Measurements from ENCODE around the gene BCDIN3D.

BCDIN3D gene

DNA sequence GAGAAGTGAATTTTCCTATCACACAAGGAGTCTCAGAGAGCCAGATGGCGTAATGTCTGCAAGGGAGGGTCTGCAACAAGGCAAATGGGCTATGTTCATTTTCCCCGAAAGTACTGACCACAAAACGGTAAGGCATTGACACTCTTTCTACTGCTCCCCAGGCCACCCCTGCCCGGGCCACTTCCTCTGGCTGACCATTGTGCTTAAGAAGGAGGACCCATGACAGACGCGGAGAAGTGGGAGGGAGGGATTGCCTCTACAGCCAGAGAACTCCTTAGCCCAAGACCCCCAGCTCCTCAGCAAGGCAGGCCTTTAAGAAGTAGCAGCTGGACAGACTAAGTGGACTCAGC is 15.9 kb downstream of the BCDIN3D start:
- Histone ChIP-seq H3K27ac (ENCODE audit: low read length) (peak overlapping the region; percentile 58), H3K4me3 (ENCODE audit: low read length in 2 of 2) (peak overlapping the region; percentile 88 to 91), H3K9ac (ENCODE audit: low read length in 2 of 2) (peak overlapping the region; percentile 79 to 82), H3K4me1 (ENCODE audit: control insufficient read depth, insufficient read depth, low read length) (peaks cover 44% of the 10 kb centered on the region), H3K36me3 (ENCODE audit: control insufficient read depth in 2 of 2, insufficient read depth in 2 of 2, low read length in 2 of 2) (peaks cover 3 to 4% of the 10 kb centered on the region in 2 donors), H3K9me3 (ENCODE audit: control insufficient read depth in 2 of 2, low read length in 2 of 2) (no peaks in the 10 kb centered on the region), H3K27me3 (ENCODE audit: control insufficient read depth in 1 of 2, insufficient read depth in 2 of 2, low read length in 2 of 2) (no peaks in the 10 kb centered on the region)

DNA sequence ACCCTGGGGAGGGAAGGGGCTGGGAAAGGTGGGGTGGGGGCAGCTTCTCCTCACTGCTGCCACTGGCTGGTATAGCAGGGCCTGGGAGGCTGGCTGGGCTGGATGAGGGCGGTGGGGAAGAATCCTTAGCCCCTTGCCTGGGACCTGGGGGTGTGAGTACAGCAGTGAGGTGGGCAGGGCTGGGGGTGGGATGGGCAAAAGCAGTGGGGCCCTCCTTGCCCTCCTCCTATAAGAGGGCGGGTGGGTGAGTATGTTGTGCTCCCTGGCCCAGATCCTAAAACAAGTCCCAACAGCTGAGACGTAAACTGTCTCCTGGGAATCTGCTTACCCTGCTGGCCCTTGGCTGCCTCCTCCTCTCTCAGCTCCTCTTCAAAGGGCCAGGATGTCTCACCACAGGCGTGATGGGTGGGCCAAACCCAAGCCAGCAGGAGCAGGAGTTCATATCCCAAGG is 16.9 kb downstream of the BCDIN3D start:
- Histone ChIP-seq H3K4me1 (ENCODE audit: control insufficient read depth, insufficient read depth, low read length) (peaks cover 46% of the 10 kb centered on the region), H3K4me3 (ENCODE audit: low read length in 2 of 2) (peak overlapping the region in 1 of 2 donors; percentile 91), H3K27ac (ENCODE audit: low read length) (no peak overlapping the region), H3K9me3 (ENCODE audit: control insufficient read depth in 2 of 2, low read length in 2 of 2) (no peaks in the 10 kb centered on the region), H3K27me3 (ENCODE audit: control insufficient read depth in 1 of 2, insufficient read depth in 2 of 2, low read length in 2 of 2) (no peaks in the 10 kb centered on the region), H3K9ac (ENCODE audit: low read length in 2 of 2) (no peak overlapping the region), H3K36me3 (ENCODE audit: control insufficient read depth in 2 of 2, insufficient read depth in 2 of 2, low read length in 2 of 2) (peaks cover 3 to 4% of the 10 kb centered on the region in 2 donors)

DNA sequence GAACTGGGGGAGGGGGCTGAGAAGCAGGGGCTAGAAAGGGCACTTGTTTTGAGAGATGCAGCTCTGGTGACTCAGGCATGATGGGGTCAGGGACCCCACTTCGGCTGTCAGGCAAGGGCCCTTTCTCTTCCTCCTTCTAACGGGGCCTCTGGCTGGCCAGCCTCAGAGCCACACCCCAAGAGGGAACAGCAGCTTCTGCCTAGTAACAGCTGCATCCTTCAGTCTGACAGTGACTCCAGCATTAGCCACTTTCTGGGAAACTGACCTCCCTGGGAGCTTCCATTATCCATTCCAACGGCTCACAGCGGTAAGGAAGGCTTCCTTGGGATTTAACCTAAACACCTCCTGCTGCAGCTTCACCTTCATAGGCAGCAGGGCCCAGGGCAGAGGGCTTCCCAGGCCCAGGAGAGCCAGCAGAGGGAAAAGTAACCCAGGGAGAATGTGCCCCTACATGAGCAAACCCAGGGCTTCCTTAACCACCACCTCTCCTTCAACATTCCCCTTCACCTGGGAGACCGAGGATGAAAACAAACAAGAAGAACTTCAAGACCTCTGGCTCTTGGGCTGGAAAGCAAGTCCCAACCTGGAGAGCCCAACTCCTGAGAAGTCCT is 17.4 kb downstream of the BCDIN3D start:
- Histone ChIP-seq H3K9me3 (ENCODE audit: control insufficient read depth in 2 of 2, low read length in 2 of 2) (no peaks in the 10 kb centered on the region), H3K9ac (ENCODE audit: low read length in 2 of 2) (no peak overlapping the region), H3K36me3 (ENCODE audit: control insufficient read depth in 2 of 2, insufficient read depth in 2 of 2, low read length in 2 of 2) (peaks cover 3 to 4% of the 10 kb centered on the region in 2 donors), H3K4me3 (ENCODE audit: low read length in 2 of 2) (peak overlapping the region in 1 of 2 donors; percentile 22), H3K27me3 (ENCODE audit: control insufficient read depth in 1 of 2, insufficient read depth in 2 of 2, low read length in 2 of 2) (no peaks in the 10 kb centered on the region), H3K4me1 (ENCODE audit: control insufficient read depth, insufficient read depth, low read length) (peaks cover 49% of the 10 kb centered on the region), H3K27ac (ENCODE audit: low read length) (peak overlapping the region; percentile 18)

DNA sequence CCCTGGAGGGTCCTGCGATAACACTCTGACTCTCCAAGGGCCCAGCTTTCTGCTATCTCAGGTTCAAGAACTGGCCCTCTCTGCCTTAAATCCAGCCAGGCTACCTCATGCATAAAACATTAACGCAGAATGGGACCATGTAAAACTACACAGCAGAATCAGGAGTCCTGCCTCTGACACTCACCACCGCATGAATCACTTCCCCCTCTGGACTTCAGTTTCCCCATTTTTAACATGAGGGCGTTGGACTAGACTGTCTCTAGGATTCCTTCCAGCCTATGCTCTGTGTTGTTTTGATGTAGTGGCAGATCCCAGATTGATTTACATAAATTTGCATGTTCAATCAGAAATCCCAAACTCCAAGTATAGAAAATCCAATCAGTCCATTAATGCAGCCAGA is 18.0 kb downstream of the BCDIN3D start:
- Histone ChIP-seq H3K27ac (ENCODE audit: low read length) (peak overlapping the region; percentile 18), H3K9ac (ENCODE audit: low read length in 2 of 2) (no peak overlapping the region), H3K36me3 (ENCODE audit: control insufficient read depth in 2 of 2, insufficient read depth in 2 of 2, low read length in 2 of 2) (peaks cover 3 to 4% of the 10 kb centered on the region in 2 donors), H3K4me1 (ENCODE audit: control insufficient read depth, insufficient read depth, low read length) (peaks cover 49% of the 10 kb centered on the region), H3K9me3 (ENCODE audit: control insufficient read depth in 2 of 2, low read length in 2 of 2) (no peaks in the 10 kb centered on the region), H3K4me3 (ENCODE audit: low read length in 2 of 2) (peak overlapping the region in 1 of 2 donors; percentile 22), H3K27me3 (ENCODE audit: control insufficient read depth in 1 of 2, insufficient read depth in 2 of 2, low read length in 2 of 2) (no peaks in the 10 kb centered on the region)

DNA sequence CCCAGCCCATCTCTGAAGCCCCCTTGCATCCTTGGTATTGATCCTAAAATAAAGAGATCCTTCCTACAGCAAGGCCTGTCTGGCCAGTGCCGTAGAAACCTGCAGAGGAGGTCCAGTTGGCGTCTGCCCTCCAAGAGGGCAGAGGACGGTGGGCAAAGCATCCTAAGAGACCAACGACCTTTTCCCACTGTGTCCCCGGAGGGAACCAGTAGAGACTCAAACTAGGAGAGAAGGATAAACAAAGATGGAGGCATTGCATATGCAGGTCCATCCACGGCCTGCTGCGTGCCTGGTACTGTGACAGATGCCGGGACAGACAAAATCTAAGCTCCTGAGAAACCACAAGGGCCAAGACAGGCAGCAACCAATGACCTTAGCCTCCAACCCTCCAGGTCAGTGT is 18.5 kb downstream of the BCDIN3D start:
- Histone ChIP-seq H3K27ac (ENCODE audit: low read length) (no peak overlapping the region), H3K9ac (ENCODE audit: low read length in 2 of 2) (no peak overlapping the region), H3K27me3 (ENCODE audit: control insufficient read depth in 1 of 2, insufficient read depth in 2 of 2, low read length in 2 of 2) (no peaks in the 10 kb centered on the region), H3K4me3 (ENCODE audit: low read length in 2 of 2) (no peak overlapping the region), H3K4me1 (ENCODE audit: control insufficient read depth, insufficient read depth, low read length) (peaks cover 49% of the 10 kb centered on the region), H3K36me3 (ENCODE audit: control insufficient read depth in 2 of 2, insufficient read depth in 2 of 2, low read length in 2 of 2) (peaks cover 3 to 4% of the 10 kb centered on the region in 2 donors), H3K9me3 (ENCODE audit: control insufficient read depth in 2 of 2, low read length in 2 of 2) (no peaks in the 10 kb centered on the region)

DNA sequence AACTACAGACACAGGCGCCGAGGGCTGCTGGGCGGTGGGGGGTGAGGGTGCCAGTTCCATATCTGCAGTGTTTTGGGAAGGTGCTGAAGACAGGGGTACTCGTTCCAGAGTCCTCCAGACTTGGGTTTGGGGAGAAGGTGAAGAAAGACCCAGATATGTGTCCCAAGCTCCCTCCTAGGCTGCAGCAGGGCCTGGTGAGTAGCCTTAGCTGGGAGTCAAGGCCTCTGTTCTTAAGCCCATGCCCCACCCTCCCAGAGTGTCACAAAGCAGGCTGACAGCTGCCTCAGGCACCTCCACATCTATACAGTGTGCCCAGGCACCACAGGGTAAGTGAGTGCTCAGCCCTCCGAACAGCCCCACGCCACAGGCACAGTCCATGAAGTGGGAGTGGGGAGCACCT is 19.0 kb downstream of the BCDIN3D start:
- peaks cover 44% of the 10 kb centered on the region for H3K4me1 ChIP-seq (ENCODE audit: control insufficient read depth, insufficient read depth, low read length)
- no peak overlapping the region for H3K9ac ChIP-seq (ENCODE audit: low read length in 2 of 2)
- H3K27ac ChIP-seq (ENCODE audit: low read length), result no peak overlapping the region

DNA sequence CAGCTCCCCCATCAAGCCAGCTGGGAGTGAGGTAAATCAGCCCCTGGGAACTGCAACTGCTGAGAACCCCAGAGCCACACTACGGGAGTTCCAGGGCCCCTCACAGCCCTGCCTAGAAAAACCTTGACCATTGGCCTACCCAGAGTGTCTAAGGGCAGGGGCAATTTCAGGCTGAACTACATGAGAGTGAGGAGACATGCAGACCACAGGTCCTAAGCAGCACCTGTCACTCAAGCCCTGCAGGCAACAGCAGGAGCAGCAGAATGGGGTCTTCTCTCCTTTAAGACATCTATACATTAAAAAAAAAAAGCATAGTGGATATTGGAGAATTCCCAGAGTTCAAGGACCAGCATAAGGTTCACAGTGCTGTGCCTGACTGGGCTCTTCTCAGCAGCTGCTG is 19.6 kb downstream of the BCDIN3D start:
- peaks cover 39% of the 10 kb centered on the region for H3K4me1 ChIP-seq (ENCODE audit: control insufficient read depth, insufficient read depth, low read length)
- H3K27me3 ChIP-seq (ENCODE audit: control insufficient read depth in 1 of 2, insufficient read depth in 2 of 2, low read length in 2 of 2), result no peaks in the 10 kb centered on the region
- H3K27ac ChIP-seq (ENCODE audit: low read length), result no peak overlapping the region
- no peak overlapping the region for H3K9ac ChIP-seq (ENCODE audit: low read length in 2 of 2)
- H3K36me3 ChIP-seq (ENCODE audit: control insufficient read depth in 2 of 2, insufficient read depth in 2 of 2, low read length in 2 of 2), result peaks cover 3 to 4% of the 10 kb centered on the region in 2 donors
- H3K4me3 ChIP-seq (ENCODE audit: low read length in 2 of 2), result no peak overlapping the region
- H3K9me3 ChIP-seq (ENCODE audit: control insufficient read depth in 2 of 2, low read length in 2 of 2), result no peaks in the 10 kb centered on the region

More for the DNA sequence above, 19.0 kb downstream of the BCDIN3D start:
- H3K36me3 ChIP-seq (ENCODE audit: control insufficient read depth in 2 of 2, insufficient read depth in 2 of 2, low read length in 2 of 2), result peaks cover 3 to 4% of the 10 kb centered on the region in 2 donors
- no peaks in the 10 kb centered on the region for H3K9me3 ChIP-seq (ENCODE audit: control insufficient read depth in 2 of 2, low read length in 2 of 2)
- no peak overlapping the region for H3K4me3 ChIP-seq (ENCODE audit: low read length in 2 of 2)
- no peaks in the 10 kb centered on the region for H3K27me3 ChIP-seq (ENCODE audit: control insufficient read depth in 1 of 2, insufficient read depth in 2 of 2, low read length in 2 of 2)

DNA sequence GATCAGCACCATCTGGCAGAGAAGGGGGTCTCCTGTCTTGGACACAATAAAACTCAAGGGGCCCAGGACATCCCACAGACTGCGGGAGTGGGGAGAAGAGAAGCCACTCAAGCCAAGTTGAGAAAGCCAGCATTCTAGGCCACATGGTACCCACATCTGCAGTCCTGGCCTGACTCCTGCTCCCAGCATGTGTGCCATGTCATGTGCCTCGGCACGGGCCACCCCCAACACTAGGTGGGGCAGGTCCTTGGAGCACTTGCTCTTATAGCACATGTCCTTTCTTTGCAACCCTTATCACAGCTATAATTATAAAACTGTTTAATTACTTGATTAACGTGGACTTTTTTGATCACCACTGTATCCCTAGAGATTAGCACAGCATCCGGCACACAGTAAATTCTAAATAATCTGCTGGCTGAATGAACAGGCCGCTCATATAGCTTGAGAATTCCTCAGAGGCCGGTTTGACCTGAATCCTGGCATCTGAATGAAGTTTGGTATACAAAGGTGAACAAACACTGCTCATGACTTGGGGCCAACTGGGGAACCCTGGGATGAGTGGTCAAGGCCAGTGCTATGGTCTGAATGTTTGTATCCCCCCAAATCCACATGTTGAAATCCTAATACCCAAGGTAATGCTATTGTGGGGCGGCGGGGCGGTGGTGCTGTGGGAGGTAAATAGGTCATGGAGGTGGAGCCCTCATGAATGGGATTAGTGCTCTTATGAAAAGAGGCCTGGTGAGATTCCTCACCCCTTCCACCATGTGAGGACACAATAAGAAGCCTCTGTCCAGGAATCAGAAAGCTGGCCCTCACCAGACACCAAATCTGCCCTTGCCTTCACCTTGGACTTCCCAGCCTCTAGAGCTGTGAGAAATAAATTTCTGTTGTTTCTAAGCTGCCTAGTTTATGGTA is 21.3 kb downstream of the BCDIN3D start:
- Histone ChIP-seq H3K9ac (ENCODE audit: low read length in 2 of 2) (no peak overlapping the region), H3K4me1 (ENCODE audit: control insufficient read depth, insufficient read depth, low read length) (peaks cover 33% of the 10 kb centered on the region)

DNA sequence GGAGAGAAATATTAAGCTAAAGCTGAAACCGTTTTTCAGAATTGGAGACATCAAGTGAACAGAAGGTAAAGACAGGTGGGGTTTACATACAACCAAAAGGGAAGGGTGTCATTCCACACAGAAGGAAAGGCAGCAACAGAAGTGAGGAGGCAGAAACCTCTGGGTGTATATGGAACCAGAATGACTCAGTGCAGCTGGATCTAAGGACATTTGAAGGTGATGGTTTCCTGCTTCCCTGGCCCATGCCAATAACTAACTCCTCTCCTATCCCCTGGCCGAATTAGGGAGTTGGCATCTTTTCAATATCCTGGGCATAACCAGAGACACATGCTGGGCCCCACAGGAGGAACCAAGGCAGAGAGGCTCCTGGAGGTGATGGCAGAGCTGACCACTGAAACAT is 23.1 kb downstream of the BCDIN3D start:
- H3K4me3 ChIP-seq (ENCODE audit: low read length in 2 of 2), result no peak overlapping the region
- H3K4me1 ChIP-seq (ENCODE audit: control insufficient read depth, insufficient read depth, low read length), result peaks cover 14% of the 10 kb centered on the region
- no peak overlapping the region for H3K9ac ChIP-seq (ENCODE audit: low read length in 2 of 2)
- H3K27me3 ChIP-seq (ENCODE audit: control insufficient read depth in 1 of 2, insufficient read depth in 2 of 2, low read length in 2 of 2), result no peaks in the 10 kb centered on the region
- peaks cover 6 to 8% of the 10 kb centered on the region in 2 donors for H3K36me3 ChIP-seq (ENCODE audit: control insufficient read depth in 2 of 2, insufficient read depth in 2 of 2, low read length in 2 of 2)
- H3K9me3 ChIP-seq (ENCODE audit: control insufficient read depth in 2 of 2, low read length in 2 of 2), result no peaks in the 10 kb centered on the region
- no peak overlapping the region for H3K27ac ChIP-seq (ENCODE audit: low read length)

More for the DNA sequence above, 21.3 kb downstream of the BCDIN3D start:
- no peak overlapping the region for H3K4me3 ChIP-seq (ENCODE audit: low read length in 2 of 2)
- H3K36me3 ChIP-seq (ENCODE audit: control insufficient read depth in 2 of 2, insufficient read depth in 2 of 2, low read length in 2 of 2), result peaks cover 3 to 4% of the 10 kb centered on the region in 2 donors
- no peaks in the 10 kb centered on the region for H3K27me3 ChIP-seq (ENCODE audit: control insufficient read depth in 1 of 2, insufficient read depth in 2 of 2, low read length in 2 of 2)
- no peak overlapping the region for H3K27ac ChIP-seq (ENCODE audit: low read length)
- H3K9me3 ChIP-seq (ENCODE audit: control insufficient read depth in 2 of 2, low read length in 2 of 2), result no peaks in the 10 kb centered on the region

DNA sequence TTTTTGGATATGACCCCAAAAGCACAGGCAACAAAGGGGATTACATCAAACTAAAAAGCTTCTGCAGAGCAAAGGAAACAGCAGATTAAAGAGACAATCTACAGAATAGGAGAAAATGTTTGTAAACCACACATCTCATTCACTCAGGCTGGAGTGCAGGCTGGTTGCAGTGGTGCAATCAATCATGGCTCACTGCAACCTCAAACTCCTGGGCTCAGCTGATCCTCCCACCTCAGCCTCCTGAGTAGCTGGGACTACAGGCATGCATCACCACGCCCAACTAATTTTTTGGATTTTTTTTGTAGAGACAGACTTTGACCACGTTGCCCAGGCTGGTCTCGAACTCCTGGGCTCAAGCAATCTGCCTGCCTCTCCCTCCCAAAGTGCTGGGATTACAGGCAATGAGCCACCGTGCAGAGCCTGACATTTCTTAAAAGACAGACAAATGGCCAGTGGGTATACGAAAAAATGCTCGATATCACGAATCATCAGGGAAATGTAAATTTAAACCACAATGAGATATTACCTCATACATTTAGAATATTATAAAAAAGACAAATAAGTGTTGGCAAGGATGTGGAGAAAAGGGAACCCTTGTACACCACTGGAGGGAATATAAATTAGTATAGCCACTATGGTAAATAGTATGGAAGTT is 24.5 kb downstream of the BCDIN3D start:
- H3K27me3 ChIP-seq (ENCODE audit: control insufficient read depth in 1 of 2, insufficient read depth in 2 of 2, low read length in 2 of 2), result no peaks in the 10 kb centered on the region
- H3K36me3 ChIP-seq (ENCODE audit: control insufficient read depth in 2 of 2, insufficient read depth in 2 of 2, low read length in 2 of 2), result peaks cover 6 to 8% of the 10 kb centered on the region in 2 donors
- H3K27ac ChIP-seq (ENCODE audit: low read length), result no peak overlapping the region
- no peaks in the 10 kb centered on the region for H3K9me3 ChIP-seq (ENCODE audit: control insufficient read depth in 2 of 2, low read length in 2 of 2)
- no peak overlapping the region for H3K4me3 ChIP-seq (ENCODE audit: low read length in 2 of 2)
- peaks cover 6% of the 10 kb centered on the region for H3K4me1 ChIP-seq (ENCODE audit: control insufficient read depth, insufficient read depth, low read length)
- H3K9ac ChIP-seq (ENCODE audit: low read length in 2 of 2), result no peak overlapping the region

Data from stomach smooth muscle (tissue), 2 donors.